ENCODE results near the gene ZCCHC7.

Gene ZCCHC7

DNA sequence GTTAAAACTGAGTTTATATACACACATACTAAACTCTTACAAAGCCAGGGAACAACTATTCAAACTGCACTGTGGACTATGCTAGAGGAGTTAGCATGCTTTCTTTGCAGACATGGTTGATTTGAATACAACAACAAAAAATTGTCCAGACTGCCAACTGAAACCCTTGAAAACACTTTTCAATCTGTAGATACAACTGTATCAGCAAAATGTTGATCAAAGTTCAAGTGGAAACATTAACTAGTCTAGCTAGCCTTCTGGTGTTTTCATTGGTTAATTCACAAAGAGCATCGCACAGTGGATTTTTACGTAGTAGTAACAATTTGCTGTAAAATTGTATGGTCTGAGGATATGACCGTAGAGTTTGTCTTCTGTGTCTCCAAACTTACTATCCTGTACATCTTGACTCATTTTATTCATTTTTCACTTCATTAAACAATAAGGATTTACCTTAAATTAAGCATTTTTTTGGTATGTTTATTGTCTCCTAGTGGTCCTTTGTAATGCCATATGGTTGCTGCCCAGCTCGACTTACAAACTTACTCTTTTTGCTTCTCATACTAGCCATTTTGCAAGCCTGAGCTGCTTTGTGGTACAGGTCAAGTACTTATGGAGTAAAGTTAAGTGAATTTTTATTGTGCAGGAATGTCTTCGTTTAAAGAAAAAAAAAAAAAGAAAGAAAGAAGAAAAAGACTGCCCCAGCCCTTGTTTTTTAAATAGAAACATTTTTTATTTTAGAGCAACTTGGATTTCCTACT lies 123.4 kb downstream of the ZCCHC7 start:
- in situ Hi-C loops (cut with MboI; ENCODE audit: low sequenced_read_pairs), result no loop called here

DNA sequence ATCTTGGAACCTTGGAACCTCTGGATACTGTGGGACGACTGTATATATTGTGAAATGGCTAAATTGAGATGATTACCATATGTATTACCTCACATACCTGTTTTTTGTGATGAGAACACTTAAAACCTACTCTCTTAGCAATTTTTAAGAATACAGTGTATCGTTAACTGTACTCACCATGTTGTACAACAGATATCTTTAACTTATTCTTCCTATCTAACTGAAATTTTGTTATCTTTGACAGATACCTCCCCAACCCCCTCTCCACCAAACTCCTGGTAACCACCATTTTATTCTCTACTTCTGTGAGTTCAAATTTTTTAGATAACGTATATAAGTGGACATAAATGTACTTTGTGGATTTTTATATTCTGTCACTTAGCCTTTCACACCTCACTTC lies 126.5 kb downstream of the ZCCHC7 start:
- in situ Hi-C loops (cut with MboI; ENCODE audit: low sequenced_read_pairs), result no loop called here

DNA sequence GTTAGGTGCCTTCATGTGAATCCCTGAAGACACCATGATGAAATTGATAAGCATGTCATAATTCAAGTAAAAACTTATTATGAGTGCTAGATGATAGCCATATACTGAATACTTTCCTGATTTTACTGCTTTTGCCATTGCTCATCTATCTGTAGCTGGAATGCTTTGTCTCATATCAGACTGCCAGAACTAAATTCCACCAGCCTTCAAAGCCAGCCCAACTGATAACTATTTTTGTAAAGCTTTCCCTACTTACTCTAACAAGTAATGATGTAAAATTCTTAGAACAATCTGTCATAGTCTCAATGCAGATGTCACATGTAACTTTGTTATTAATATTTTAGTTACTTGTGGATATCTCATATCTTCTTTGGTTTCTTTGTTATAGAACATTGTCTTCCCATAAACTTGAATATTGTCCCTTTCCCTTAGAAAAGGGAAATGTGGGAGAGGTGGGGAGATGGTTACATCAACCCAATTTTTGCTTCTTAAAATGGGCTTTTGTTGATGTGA lies 128.3 kb downstream of the ZCCHC7 start:
- in situ Hi-C loops (cut with MboI; ENCODE audit: low sequenced_read_pairs), result no loop called here

DNA sequence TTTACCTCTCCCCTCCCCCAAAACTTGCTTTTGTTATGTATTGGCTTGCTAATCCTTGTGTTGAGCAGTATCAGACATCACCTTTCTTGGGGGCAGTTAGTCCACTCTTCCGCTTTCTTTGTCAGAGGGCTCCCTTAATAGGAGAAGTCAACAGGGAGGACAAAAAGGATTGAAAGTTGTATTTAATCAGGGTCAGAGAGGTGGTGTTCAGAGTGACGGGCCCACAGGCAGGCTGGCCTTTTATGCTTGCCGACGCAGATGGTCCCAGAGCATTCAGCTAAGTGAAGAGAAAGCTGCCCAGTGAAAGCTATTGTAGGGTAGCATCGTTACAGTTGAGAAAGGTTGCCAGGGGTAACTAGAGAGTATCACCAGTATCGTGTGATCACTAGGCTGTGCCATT lies 131.1 kb downstream of the ZCCHC7 start:
- in situ Hi-C loops (cut with MboI; ENCODE audit: low sequenced_read_pairs), result loop anchor here (10.0 kb wide), 1 partner anchor 63 kb away; no protein-coding TSS in a partner anchor

DNA sequence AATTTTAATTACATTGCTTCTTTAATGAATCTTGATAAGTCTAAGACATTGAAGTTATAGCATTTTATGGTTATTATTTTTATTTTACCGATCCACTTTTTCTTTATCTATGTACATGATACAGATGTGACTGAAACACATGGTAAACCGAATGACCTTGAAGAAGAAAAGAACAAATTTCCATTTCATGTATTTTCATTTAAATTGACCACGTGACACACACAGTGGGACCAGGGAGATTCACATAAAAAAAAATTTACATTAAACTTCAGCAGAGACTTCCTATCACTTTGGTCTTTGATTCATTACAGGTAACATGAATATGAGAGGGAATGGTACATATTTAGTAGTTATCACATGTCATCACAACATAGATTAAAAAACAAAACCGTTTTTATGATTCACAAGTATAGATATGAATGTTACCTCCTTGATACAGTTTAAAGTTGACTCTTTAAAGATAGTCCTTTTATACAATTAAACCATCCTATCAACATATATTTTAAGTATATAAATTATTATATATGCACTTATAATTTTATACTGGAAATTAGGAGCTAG lies 133.1 kb downstream of the ZCCHC7 start:
- in situ Hi-C loops (cut with MboI; ENCODE audit: low sequenced_read_pairs), result loop anchor here (10.0 kb wide), 1 partner anchor 61 kb away; no protein-coding TSS in a partner anchor

DNA sequence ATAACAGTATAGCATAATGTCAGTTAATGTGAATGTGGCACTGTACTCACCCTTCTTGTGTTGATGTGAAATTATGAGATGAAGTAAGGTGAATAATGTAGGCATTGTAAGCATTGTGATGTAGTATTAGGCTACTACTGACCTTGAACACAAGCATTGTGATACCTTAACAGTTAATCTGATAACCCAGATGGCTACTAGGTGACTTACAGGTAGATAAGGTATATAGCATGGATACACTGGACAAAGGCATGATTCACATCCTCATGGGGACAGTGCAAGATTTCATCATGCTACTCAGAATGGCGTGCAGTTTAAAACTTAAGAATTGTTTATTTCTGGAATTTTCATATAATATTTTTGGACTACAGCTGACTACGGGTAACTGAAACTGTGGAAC lies 134.8 kb downstream of the ZCCHC7 start:
- in situ Hi-C loops (cut with MboI; ENCODE audit: low sequenced_read_pairs), result loop anchor here (10.0 kb wide), 1 partner anchor 60 kb away; no protein-coding TSS in a partner anchor

DNA sequence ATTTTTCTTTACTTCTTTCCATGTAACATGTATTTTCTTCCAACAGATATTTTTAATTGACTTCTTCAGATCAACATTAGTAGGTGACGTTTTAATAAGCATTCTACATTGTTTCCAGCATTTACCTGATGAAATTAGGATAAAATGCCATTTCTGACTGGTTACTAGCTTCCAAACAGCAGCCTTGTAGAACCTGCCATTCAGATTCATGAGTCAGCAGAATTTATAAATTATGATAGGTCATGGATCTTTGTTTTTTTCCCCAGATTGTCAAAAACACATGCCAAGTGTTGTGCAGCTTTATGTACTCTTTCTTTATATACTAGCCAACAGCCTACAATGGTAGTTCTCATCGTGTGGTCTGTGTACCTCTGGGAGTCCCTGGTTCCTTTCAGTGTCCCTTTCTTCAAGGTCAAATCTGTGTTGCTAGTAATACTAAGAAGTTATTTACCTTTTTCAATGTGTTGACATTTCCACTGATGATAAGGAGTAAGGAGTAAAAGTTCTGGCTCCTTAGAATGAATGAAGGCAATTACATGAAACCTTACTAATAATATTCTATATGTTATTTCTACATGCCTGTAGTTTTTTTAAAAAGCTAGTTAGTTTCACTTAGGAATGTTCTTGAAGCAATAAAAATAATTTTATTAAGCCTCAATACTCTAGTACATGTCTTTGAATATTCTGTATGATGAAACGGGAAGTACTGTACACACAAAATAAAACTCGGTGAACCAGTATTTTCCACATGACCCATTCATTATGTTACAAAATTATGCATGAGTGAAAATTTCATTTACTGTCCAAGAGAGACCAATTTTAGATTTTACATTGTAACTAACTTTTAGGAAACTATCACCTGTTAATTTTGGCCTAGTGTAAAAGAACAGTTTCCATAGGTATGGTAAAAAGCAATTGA lies 135.8 kb downstream of the ZCCHC7 start:
- in situ Hi-C loops (cut with MboI; ENCODE audit: low sequenced_read_pairs), result loop anchor here (10.0 kb wide), 1 partner anchor 59 kb away; no protein-coding TSS in a partner anchor

DNA sequence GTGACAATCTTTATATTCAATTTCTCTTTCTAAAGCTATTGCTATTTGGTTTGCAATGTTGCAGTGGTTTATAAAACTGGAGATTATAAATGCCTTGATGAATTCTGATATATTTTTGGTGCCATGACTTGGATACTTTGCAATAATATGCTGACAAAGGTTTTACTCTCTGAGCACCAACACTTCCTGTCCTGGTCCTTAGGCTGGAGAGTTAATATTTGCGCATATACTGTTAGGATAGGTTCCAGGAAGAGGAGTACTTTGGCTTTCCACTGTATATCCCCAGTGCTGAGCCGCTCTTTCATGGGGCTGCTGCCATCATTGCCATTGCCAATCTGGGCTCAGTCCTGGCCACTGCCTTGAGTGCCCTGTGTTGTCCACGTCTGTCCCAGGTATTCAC lies 139.6 kb downstream of the ZCCHC7 start:
- in situ Hi-C loops (cut with MboI; ENCODE audit: low sequenced_read_pairs), result loop anchor here (10.0 kb wide), 1 partner anchor 55 kb away; no protein-coding TSS in a partner anchor

DNA sequence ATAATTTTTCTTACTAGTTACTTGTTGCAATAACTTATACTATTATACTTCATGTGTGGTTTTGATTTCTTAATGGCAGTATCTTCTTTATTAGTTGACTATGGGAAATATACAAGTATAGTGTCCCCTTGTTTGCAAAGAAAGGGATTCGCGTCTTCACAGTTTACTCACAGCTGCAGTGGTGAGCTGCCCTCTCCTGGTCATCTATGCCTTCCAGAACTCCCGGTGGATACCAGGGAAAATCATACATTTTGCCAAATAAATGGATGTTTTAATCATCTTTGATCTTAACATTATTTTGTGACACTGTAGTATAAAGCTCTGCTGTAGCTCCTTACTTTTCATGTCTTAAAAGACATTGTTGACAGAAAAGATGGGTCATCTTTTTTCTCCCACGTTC lies 142.0 kb downstream of the ZCCHC7 start:
- in situ Hi-C loops (cut with MboI; ENCODE audit: low sequenced_read_pairs), result no loop called here

DNA sequence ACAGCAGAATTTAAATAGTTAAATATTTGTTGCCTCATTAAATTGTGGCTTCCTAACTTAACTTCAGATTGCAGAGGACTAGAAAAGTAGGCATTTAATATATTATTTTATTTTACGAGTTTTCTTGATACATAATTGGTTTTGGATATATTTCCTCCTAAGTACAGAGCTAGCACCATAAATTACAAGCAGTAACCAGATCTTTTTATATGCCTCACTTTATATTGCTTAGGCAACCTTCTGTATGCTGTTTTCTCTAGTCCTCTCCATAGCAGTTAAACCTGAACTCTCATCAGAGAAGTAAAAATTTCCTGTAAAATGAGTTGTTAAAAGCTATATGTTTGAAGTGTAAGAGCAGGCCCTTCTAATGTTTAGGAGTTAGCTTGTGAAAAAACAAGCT lies 144.2 kb downstream of the ZCCHC7 start:
- in situ Hi-C loops (cut with MboI; ENCODE audit: low sequenced_read_pairs), result no loop called here

DNA sequence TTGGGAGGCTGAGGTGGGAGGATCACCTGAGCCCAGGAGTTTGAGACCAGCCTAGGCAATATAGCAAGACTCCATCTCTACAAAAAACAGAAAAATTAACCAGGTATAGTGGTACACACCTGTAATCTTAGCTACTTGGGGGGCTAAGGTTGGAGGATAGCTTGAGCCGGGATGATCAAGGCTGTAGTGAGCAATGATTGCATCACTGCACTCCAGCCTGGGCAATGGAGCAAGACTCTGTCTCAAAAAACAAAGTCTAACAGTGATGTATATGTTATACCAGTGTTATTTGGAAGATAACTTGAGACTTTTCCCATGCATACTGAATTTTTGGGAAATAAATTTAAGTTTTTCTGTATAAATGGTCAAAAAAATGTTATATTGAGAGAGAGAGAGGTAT lies 146.3 kb downstream of the ZCCHC7 start:
- in situ Hi-C loops (cut with MboI; ENCODE audit: low sequenced_read_pairs), result no loop called here

DNA sequence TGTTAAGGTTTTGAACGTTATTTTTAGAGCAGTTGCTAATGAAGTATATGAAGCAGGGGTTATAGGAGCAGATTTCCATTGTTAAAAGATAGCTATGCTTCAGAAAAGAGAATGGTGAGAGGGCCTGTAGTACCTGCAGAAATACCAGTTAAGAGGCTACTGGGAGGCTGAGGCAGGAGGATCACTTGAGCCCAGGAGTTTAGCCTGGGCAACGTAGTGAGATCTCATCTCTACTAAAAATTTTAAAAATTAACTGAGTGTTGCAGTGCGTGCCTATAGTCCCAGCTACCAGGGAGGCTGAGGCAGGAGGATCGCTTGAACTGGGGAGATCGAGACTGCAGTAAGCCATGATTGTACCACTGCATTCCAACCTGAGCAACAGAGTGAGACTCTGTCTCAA lies 148.8 kb downstream of the ZCCHC7 start:
- in situ Hi-C loops (cut with MboI; ENCODE audit: low sequenced_read_pairs), result no loop called here

DNA sequence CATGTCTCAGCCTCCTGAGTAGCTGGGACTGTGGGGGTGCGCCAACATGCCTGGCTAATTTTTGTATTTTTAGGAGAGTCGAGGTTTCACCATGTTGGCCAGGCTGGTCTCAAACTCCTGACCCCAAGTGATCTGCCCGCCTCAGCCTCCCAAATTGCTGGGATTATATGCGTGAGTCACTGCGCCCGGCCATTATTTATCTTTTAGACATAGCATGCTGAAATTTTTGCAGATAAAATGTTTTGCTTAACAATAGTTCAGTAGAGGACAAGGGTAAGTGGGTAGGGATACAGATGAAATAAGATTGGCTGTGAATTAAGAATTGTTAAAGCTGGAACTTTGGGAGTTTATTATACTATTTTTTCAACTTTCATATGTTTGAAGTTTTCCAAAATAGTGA lies 151.3 kb downstream of the ZCCHC7 start:
- in situ Hi-C loops (cut with MboI; ENCODE audit: low sequenced_read_pairs), result no loop called here

DNA sequence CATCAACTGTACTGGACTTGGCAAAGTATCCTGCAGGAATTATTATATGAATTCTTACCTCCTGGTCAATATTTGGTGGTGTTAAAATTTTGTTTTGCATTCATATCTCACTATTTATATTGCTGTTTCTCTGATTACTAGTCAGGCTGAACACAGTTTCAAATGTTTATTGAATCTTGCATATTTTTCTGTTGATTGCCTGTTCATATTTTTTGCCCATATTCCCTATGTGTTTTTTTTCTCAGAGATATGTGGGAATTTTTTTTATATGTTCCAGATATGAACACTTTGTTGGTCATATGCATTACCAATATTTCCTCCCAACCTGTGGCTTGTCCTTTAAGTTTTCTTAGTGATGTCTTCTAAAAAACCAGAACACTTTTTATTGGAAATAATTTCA lies 153.2 kb downstream of the ZCCHC7 start:
- in situ Hi-C loops (cut with MboI; ENCODE audit: low sequenced_read_pairs), result no loop called here

DNA sequence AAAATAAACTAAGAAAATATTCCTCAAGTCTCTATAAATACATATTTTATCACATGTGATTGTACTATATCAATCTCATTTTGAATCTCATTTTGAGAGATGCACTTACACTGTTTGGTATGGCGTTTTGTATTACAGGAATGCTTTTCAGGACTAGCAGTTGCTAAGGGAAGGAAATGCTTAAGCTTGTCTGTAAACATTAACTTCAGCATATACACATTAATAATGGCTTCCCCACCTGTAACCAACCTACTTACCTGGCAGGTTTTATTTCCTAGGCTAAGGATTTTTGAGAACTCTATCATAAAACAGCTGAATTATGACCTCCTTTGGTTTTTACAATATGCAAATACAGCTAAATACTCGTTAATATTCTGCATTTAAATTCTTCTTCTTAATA lies 161.2 kb downstream of the ZCCHC7 start:
- in situ Hi-C loops (cut with MboI; ENCODE audit: low sequenced_read_pairs), result no loop called here

DNA sequence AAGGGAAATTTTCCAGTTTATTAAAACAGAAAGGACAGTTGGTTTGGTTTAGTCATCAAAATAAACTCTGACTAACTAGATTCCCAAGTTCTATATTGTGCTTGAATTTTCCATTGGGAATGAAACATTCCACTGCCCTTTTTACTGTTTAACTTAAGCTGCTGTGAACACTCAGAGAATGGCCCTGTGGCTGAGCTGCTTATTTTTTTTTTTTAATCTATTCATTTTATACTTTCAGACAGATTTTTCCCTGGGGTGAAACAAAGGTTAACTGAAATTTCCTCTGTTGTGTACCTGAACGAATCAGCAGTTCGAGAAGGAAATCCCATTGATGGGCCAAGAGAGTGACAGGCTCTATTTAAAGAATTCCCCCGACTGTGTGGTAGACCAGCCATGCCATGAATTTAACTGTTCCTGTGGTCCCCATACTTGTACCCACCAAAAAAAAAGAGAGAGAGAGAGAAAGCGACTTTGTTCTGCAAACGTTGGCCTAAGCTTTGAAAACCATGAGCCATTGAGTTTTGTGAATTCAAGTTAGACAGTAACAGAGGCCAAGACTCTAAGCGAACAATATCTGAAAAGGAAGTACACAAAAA lies 163.5 kb downstream of the ZCCHC7 start:
- in situ Hi-C loops (cut with MboI; ENCODE audit: low sequenced_read_pairs), result no loop called here

DNA sequence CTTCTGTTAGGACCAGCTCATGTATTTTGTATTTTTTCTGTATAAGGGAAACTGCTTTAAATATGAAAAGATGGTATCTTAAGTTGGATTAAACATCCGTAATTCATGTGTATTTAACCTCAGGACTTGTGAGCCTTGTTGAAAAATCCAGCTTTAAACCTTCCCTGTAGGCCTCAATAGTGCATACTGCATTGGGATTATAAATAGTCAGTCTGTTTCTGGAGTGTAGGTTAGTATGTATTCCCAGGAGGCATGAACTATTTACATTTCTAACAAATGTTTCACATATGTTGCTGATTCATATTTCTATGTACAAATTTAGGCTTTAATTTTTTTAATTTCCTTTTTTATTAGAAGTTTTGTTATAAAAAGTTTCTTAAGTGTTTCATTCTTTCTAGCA lies 164.3 kb downstream of the ZCCHC7 start:
- in situ Hi-C loops (cut with MboI; ENCODE audit: low sequenced_read_pairs), result no loop called here

DNA sequence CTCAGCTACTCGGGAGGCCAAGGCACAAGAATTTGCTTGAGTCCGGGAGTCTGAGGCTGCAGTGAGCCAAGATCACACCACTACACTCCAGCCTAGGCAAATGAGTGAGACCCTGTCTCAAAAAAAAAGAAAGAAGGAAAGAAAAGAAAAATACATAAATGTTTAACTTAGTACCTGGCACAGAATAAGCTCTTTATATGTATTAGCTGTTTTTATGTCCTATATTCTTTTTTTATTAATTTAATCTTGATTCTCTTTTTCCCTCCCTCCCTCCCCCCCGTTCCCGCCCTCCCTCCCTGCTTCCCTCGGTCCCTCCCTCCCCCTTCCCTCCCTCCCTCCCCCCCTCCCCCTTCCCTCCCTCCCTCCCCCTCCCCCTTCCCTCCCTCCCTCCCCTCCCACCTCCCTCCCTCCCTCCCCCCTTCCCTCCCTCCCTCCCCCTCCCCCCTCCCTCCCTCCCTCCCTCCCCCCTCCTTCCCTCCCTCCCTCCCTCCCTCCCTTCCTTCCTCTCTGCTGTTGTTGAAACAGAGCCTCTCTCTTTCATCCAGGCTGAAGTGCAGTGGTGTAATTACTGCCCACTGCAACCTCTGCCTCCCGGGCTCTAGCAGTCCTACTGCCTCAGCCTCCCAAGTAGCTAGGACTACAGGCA lies 166.3 kb downstream of the ZCCHC7 start:
- in situ Hi-C loops (cut with MboI; ENCODE audit: low sequenced_read_pairs), result no loop called here

DNA sequence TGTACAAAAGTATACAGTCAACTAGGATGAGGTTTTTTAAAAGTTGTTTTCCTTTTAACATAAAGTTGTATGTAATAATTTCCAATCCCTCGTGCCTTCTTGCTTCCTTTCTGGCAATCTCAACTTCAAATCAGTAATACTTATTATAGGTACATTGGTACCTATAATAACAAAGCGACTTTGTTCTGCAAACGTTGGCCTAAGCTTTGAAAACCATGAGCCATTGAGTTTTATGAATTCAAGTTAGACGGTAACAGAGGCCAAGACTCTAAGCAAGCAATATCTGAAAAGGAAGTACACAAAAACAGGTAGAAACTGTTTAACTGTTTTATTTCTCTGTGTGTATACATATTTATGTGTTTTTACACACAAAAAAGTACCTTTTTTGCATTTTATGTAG lies 166.9 kb downstream of the ZCCHC7 start:
- in situ Hi-C loops (cut with MboI; ENCODE audit: low sequenced_read_pairs), result no loop called here

DNA sequence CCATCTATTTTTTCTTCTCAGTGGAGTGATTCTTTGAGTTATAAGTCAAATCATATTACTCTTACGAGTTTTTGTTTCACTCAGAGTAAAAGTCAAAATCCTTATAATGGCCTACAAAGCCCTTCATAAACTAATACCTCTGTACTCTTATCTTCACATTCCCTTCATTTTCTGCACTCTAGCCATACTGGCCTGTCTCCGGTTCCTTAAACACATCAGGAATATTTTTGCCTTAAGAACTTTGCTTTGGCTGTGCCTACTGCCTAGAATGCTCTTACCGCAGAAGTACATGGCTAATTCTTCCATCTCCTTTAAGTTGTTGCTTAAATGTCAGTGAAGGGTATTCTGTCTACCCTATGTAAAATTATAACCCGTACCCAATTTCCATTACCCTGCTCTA lies 169.3 kb downstream of the ZCCHC7 start:
- in situ Hi-C loops (cut with MboI; ENCODE audit: low sequenced_read_pairs), result no loop called here
